HTERT RPE-1 (cell line): ENCODE measurements around the gene CORO2B.

Experiments used
- in situ Hi-C: fragments of 300-500 bp; cut with MboI; formaldehyde crosslinking; loops from 4 replicates; pipeline ENCODE4 v1.14.3; 2020; ENCODE audit warnings: low sequenced_read_pairs

The CORO2B gene, protein sequence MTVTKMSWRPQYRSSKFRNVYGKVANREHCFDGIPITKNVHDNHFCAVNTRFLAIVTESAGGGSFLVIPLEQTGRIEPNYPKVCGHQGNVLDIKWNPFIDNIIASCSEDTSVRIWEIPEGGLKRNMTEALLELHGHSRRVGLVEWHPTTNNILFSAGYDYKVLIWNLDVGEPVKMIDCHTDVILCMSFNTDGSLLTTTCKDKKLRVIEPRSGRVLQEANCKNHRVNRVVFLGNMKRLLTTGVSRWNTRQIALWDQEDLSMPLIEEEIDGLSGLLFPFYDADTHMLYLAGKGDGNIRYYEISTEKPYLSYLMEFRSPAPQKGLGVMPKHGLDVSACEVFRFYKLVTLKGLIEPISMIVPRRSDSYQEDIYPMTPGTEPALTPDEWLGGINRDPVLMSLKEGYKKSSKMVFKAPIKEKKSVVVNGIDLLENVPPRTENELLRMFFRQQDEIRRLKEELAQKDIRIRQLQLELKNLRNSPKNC

DNA sequence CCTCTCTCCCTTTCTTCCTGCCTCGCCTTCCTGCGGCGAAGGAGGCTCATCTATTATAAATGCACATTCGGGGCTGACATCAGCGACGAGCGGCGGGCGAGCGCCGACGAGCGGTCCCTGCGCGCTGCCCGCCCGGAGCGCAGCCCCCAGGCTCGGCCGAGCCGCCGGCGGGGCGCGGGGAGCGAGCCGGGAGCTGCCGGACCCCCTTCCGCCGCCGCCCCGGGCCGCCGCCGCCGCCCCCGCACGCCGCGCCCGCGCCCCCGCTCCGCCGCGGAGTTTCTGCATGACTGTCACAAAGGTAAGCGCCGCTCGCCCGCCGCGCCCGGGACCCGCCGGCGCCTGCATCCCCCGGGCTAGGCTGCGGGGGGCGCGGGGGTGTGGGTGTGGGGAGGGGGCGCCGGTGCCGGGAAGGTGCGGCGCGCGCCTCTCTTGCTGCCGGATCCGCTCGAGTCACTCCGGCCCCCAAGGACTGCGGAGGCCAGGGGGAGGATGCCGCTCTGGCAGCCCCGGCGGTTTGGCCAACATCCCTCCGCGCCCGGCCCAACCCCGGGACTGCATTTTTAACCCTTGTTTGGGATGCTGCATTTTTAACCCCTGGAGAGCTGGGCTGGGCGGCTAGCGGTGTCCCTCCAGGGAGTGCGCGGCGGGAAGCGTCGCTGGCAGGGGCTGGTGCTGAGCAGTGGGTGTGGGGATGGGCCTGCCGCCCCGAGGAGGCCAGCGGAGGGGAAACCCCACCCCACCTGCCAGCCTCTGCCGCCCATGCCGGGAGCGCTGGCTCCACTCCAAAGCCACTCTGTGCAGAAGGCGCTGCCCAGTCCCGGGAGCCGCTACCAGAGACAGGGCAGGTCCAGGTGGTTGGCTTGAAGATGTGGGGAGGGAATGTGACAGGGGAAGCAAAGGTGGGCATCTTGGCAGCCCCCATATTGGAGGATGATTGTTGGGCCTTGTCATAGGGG lies at the start of gene CORO2B:
Gene CORO2B, plus strand, starts transcription at position 14 of the 956 bp plus-strand sequence. Its CDS starts 270 bp downstream, at position 284.
- in situ Hi-C loops = no loop called here

DNA sequence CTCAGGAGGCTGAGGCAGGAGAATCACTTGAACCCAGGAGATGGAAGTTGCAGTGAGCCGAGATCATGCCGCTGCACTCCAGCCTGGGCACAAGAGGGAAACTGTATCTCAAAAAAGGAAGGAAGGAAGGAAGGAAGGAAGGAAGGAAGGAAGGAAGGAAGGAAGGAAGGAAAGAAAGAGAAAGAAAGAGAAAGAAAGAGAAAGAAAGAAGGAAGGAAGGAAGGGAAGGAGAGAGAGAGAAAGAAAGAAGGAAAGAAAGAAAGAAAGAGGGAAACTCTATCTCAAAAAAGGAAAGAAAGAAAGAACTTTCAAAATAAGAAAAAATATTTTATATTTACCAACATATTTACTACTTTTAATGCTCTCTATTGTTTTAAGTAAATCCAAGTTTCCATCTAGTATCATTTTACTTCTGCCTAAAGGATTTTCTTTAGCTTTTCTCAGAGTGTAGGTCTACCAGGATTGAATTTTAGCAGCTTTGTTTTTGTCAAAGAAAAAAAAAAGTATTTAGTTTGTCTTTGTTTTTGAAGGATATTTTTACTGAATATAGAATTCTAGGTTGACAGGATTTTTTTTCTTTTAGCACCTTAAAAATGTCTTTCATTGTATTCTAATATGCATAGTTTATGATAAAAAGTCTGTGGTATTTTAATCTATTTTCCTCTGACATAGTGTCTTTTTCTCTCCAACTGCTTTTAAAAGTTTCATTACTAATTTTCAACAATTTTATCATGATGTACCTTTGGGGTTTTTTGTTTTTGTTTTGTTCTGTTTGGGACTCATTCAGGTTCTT lies 47.2 kb upstream of the CORO2B start:
- in situ Hi-C loops = no loop called here

DNA sequence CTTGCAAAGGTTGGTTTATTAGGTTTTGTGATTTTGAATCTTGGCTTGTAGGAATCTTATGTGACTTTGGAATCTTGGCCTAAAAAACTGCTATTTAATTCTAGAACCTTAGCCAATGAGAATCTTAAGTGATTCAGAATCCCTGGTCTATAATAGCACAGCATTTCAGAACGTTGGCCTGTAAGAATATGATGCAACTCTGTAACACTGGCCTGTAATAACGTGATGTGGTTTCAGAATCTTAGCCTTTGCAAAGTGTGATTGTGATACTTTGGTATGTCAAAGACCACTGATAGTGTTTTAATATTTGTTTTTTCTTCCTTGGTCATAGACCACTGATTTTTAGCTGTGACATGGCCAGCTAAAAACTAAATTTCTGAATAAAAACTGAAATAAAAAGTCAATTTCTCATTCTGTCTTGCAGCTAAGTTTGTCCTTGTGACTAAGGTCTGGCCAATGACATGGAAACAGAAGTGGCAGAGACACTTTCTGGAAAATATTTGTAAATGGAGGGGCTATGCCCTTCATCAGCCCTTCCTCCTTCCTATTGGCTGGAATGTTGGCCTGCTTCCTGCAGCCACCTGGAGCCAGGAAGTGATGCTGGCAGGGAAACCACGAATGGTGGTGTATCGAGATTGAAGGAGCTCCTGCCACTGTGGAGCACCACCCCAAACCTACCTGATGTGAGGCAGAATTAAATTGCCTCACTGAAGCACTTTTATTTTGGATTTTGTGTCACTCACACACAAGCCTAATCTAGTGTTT lies 42.3 kb upstream of the CORO2B start:
- in situ Hi-C loops = no loop called here

DNA sequence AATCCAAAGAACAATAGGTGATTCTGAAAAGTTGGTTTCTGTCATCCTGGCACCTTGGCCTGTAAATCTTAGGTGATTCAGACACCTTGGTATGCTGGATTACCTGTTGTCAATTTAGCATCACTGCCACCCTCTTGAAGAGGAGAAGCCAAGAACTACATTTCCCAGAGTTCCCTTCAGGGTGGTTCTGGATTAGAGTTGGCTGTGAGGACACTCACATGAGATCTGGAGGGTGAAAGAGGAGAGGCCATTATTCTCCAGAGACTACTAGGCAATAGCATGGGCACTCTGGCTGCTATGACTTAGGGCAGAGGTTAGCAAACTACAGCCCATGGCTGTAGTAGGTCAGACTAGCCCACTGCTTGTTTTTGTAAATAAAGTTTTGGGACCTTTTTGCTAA lies 41.7 kb upstream of the CORO2B start:
- in situ Hi-C loops = no loop called here

DNA sequence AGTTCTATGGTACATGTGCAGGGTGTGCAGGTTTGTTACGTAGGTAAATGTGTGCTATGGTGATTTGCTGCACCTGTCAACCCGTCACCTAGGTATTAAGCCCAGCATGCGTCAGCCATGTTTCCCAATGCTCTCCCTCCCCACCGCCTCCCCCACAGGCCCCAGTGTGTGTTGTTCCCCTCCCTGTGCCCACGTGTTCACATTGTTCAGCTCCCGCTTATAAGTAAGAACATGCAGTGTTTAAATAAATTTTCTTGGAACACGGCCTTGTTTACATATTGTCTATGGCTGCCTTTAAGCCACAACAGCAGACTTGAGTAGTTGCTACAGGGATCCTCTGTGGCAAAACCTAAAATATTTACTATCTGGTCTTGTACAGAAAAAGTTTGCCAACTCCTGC lies 41.3 kb upstream of the CORO2B start:
- in situ Hi-C loops = no loop called here

DNA sequence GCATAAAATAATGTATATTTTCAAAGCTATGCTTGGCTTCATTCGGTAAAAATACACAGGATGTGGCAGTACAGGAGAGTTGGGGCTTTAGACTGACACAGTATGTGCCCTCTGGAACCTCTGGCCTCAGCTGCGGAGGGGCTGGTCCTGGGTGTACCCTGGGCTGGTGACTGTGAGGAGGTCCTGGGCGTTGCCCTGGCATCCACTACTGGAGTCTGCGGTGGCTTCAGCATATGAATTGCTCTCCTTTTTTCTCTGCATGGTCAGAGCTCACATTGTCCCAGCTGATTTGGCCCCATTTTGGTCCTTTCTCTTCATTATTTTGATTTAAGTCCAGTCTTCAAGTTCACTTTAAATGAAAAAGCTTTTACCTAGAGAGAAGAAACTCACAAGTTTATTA lies 40.5 kb upstream of the CORO2B start:
- in situ Hi-C loops = no loop called here

DNA sequence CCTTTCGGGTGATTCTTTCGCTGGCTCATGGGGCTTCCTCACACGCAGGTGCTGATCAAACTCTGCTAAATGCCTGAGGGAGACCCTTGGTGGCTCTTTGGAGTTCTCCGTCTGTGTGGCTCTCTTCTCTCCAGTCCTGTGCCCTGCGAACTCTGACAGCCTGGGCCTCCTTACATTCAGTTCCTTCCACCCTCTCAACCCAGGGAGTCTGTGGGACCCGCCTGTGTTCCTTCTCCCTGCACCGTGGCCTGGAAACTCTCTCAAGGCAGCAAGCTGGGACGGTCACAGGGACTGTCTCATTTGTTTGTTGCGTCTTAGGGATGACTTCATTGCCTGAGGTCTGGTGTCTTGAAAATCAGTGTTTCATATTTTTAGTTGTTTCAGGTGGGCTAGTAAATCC lies 37.0 kb upstream of the CORO2B start:
- in situ Hi-C loops = no loop called here

DNA sequence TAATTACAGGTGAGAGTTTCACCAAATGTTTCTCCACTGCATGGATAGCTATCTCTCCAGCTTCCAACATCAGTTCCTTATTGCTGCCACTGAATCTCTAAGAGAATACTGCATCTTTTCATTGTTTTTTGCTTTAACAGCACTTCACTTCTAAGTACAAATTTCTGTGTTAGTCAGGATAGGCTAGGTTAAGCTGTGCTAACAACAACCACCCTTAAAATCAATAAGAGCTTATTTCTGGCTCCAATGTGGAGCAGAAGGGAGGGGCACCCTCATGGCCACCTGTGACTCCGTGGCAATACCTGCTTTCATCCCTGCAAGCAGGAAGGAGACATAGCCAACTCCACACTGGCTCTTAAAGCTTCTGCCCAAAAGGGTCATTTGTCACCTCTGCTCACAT lies 36.4 kb upstream of the CORO2B start:
- in situ Hi-C loops = no loop called here

DNA sequence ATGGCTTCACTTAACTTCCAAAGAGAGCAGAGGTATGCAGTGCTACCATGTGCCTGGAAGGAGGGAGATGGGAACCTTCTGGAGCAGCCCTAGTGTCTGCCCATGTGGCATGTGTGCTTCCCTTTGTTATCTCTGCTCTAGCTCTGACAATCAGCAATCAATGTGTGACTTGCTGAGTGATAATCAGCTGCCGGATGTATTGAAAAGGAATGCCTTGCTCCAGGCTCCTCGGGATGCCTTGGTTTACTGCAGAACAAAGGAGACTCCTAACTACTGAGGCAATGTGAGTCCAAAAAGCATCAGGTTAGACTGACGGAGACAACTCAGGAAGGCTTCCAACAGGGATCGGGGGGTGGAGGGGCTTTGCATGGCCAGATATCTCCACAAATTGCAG lies 36.0 kb upstream of the CORO2B start:
- in situ Hi-C loops = no loop called here

DNA sequence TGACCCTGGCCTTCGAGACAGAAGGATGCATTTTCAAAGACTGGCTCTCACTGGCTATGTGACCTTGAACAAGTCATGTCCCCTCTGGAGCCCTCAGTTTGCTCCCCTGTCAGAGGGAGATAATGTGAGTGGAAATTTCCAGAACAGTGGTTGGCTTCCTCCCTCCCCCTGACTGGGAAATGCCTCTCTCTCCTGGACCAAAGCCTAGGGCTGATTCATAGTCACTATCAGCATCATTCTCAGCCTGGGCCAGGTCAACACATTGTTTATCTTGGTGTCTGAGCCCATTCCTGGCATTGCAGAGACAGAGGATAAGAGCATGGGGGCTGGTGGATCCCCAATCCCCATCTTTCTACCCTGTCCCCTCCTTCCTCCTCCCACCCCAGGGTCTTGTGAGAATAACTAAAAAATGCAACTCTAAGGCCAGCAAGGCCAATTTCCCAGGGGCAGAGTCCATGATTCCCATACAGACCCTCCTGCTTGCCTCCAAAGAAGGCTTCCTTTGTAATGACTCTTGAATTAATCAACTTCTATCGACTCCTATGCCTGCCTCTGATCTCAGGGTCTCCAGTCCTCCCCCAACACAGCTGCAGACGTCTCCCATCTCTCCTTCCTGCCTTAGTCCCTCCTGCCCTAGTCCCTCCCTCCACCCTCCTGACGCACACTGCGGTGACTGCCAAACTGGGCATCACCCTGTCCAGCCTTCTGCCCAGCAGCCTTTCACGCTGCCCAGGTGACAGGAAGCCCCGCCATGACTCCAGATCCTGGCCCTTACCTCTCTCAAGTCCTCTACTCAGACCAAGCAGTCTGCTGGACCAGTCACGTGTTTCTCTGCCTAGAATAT lies 35.4 kb upstream of the CORO2B start:
- in situ Hi-C loops = no loop called here

DNA sequence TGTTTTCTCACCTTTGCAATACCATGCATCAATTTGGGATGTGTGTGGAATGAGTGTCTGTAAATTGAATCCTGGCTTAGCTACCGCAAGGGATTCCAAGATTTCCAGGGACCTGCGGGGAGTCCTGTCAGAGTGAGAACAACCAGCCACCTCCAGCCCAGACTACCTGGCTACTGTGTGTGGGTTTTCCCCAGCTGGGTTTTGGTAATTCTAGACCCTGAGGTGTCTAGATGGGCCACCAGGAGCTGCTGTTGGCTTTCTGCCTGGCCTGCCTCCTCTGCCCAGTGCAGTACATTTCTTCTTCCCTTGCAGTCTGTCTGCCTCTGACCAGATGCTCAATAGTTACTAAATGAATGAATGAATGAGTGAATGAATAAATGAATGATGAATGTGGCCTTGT lies 32.5 kb upstream of the CORO2B start:
- in situ Hi-C loops = no loop called here

DNA sequence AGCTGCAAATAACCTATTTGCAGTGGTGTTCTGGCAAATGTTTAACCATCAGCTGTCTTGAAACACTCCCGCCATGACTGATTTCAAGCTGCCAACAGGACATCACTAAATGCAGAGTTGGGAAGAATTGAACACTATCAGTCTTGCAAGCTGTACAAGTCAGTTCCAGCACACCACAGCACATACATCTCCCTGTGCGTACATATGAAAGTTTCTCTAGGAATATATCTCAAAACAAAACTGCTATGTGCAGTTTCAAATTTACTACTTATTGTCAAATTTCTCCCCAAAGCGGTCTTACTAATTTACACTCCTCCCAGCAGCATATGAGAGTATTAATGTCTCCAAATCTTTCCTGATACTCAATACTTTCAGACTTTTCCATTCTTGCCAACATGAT lies 30.4 kb upstream of the CORO2B start:
- in situ Hi-C loops = no loop called here

DNA sequence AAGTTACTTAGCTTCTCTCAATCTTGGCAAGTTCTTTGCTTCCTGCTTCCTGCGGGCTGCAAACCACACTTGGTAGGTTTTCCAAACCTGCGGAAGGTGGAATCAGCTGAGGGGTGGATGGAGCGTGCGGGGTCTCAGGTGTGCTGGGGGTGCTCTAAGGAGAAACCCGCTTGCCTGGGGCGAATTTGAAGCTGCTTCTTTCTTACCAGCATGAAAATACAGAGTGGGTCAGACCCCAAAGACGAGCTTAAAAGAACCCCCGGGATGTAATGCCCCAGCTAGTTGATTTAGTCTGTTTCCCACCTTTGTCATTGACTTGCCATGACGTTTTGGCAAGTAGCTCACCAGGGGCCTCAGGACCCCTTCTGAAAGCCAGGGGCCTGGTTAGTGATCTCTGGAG lies 28.8 kb upstream of the CORO2B start:
- in situ Hi-C loops = no loop called here

DNA sequence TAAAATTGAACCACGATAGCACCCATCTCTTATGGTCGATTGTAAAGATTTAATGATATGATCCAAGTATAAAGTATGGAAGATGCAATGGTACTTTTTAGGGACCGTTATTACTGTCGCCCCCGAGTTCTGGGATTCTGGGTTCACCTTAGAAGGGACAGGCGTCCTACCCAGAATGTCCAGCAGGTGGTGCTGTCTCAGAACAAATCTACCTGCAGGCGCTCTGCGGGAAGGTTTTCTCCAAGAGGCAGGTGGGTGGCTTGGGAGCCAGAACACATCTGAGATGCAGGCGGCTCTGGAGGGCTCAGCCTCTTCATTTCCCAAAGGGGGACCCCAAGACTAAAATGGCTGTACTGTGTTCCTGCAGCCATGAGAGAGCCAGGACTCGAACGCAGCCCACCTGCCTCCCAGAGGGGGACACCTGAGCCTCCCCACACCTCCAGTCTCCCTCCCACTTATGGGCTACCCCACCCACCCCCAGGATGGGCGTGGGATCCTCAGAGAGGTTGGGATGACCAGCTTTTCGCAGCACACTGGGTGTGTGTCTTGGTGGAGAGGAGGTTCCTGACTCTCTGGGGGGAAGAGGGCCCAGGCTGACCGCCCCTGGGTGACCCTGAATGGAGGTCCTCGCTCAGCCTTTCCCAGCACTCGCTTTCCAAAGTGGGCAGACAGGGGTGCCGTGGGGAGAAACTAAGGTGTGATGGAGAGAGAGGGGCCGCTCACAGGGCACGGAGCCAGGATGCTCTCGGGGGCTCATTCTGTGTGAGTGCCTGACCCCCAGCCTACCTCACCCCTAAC lies 28.1 kb upstream of the CORO2B start:
- in situ Hi-C loops = no loop called here

DNA sequence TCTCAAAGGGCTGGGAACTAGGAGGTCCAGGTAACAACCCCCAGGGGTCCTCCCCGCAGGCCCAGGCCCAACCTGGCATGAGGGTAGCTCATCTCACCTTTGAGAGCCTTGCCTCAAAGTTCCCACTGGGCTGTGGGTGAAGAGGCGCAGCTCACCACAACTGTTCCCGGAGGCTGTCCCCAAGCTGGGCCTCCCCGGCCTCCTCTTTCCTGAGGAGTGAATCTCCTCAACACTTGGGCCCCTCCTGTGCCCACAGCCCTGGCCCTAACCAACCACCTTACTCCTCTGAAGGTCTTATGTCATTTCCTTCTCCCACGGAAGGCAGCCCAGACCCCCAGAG lies 27.5 kb upstream of the CORO2B start:
- in situ Hi-C loops = no loop called here

DNA sequence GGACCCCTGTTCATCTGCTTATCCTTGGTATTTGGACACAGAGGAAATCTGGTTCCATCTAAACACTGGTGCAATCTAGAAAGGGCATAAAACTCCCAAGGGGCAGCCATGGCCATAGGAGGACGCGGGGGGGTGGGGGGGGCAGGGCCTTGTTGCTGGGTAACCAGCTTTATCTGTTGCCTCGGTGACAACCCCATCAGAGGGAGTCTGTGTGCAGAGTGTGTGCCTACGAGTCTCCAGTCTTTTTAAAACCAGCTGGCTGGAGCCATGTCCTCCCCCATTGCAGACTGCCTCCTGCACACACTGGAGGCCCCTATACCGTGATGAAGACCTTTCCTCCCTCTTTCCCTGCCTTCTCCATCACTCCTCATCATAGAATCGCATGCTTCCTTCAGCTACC lies 26.4 kb upstream of the CORO2B start:
- in situ Hi-C loops = no loop called here

DNA sequence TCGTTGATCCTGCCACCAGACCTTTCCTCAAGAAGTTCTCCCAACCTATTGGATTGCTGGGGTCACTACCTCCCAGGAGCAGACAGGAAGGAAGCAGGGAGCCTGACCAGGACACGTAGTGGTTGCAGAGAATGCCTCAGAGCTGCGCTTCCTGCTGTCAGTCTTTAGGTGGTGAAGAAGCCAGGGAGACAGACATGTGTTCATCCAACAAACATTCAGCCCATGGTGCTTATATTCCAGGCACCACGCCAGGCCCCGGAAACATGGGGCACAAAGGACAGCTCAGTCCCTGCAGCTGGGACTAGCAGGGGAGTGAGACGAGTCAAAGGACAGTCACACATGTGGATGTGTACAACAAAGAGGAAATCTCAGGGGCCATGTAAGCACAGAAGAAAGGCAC lies 26.0 kb upstream of the CORO2B start:
- in situ Hi-C loops = no loop called here

DNA sequence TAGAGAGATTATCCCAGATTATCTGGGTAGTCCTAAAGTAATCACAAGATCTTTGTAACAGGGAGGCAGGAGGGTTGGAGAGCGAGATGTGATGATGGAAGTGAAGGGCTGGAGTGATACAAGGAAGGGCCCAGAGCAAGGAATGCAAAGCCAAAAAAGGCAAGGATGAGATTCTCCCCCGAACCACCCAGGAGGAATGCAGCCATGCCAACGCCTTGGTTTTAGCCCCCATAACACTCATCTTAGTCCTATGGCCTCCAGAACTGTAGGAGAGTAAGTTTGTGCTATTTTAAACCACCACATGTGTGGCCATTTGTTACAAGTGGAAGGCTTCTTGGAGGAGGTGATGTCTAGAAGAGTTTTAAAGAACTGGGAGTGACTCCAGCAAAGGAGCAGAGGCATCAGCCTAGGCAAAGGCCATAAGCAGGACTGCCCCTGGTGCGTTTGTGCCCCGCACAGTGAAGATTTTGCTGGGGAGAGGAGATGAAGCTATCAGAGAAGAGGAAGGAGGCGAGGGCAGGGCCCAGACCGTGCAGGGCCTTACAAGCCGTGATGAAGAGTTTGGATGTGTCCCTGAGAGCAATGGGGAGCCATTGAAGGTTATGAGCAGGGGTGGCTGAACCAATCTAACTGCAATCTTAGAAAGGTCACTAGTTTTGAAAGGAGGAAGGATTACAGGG lies 25.3 kb upstream of the CORO2B start:
- in situ Hi-C loops = no loop called here
